ENCODE data around the gene DPYSL4.

DPYSL4 gene

DNA sequence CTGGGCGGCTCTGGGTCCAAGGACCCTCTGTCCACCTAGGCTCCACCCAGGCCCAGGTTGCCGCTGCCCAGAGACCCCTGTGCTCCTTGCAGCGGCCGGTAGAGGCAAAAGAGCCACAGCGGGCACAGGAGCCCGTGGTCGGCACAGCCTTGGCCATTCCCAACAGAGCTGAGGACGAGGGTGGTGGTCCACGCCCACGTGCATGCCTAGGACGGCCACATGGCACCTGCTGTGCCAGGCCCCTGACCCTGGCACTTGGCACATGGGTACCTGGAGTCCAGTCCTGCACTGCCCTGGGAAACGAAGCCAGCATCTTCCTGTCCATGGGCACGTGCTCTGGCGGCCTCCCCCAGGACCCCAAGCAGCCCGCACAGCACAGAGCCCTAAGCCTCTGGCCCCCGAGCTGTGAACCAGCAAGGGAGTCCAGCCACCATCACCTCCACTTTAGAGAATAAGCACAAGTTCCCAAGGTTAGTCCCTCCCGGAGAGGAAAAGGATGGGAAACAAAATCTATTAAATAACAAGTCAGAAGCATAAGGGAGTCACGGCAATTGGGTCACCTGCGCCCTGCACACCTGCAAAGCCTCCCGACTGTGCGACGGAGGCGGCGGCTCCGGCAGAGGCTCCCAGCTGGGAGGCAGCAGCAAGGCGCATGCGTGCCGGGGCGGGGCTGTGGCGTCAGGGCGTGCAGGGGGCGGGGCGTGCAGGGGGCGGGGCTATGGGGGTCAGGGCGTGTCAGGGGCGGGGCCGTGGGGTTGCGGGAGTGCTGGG lies 61.9 kb downstream of the DPYSL4 start:
- DNase-seq (ENCODE audit: extremely low spot score): peak; percentile 92
- CTCF ChIA-PET: no interaction called here
- POLR2A ChIA-PET: no interaction called here
- TF ChIP-seq, protein P1, sequence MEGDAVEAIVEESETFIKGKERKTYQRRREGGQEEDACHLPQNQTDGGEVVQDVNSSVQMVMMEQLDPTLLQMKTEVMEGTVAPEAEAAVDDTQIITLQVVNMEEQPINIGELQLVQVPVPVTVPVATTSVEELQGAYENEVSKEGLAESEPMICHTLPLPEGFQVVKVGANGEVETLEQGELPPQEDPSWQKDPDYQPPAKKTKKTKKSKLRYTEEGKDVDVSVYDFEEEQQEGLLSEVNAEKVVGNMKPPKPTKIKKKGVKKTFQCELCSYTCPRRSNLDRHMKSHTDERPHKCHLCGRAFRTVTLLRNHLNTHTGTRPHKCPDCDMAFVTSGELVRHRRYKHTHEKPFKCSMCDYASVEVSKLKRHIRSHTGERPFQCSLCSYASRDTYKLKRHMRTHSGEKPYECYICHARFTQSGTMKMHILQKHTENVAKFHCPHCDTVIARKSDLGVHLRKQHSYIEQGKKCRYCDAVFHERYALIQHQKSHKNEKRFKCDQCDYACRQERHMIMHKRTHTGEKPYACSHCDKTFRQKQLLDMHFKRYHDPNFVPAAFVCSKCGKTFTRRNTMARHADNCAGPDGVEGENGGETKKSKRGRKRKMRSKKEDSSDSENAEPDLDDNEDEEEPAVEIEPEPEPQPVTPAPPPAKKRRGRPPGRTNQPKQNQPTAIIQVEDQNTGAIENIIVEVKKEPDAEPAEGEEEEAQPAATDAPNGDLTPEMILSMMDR (IDR thresholded peaks at IDR 0.05; ENCODE audit: control extremely low read depth, extremely low read depth, low read depth, missing control alignments): no peak

DNA sequence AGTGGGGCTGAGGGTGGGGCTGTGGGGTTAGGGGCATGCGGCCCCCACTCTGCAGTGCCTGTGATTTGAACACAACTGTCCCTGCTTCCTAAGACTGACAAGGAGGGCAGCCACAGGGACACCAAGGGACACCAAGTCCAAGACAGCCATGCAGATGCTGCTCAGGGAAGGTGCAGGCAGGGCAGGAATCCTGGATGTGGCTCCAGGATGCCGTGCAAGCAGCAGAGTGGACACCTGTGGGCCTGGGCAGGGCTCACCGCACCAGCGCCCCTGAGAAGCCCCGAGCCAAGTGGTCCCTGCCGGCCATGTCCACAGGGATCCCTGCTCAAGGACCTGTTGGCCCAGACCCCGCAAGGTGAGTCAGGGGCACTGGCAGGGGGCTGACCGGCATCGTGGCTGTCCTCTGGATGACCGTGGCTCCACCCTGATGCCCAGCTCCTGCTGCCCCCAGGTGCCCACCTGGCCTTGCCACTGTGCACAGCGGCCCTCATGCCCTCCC lies 62.5 kb downstream of the DPYSL4 start:
- TF ChIP-seq, protein P1 (IDR thresholded peaks at IDR 0.05; ENCODE audit: control extremely low read depth, extremely low read depth, low read depth, missing control alignments): no peak
- DNase-seq (ENCODE audit: extremely low spot score): no peak
- POLR2A ChIA-PET: no interaction called here
- CTCF ChIA-PET: no interaction called here

DNA sequence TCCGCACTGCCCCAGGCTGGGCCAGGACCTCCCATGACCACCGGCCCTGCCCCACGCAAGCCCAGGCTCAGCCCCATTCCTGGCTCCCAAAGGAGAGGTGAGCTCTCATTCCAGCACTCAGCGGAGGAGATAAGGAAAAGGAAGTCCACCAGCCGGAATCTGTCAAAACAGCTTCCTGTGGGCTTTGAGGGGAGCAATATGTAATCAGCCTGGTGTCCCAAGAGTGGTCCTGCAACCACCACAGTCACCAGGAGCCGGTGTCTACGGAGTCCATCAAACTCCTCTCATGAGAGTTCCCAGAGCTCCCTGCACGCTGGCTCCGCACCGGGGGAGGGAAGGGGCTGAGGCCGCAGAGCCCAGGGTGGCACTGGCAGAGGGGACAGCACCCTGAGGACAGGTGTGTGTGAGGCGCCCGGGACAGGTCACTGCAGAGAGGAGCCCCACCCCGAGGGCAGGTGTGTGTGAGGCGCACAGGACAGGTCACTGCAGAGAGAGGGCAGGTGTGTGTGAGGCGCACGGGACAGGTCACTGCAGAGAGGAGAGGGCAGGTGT lies 63.2 kb downstream of the DPYSL4 start:
- DNase-seq (ENCODE audit: extremely low spot score): no peak
- CTCF ChIA-PET: no interaction called here
- POLR2A ChIA-PET: no interaction called here
- TF ChIP-seq, protein P1 (IDR thresholded peaks at IDR 0.05; ENCODE audit: control extremely low read depth, extremely low read depth, low read depth, missing control alignments): no peak

DNA sequence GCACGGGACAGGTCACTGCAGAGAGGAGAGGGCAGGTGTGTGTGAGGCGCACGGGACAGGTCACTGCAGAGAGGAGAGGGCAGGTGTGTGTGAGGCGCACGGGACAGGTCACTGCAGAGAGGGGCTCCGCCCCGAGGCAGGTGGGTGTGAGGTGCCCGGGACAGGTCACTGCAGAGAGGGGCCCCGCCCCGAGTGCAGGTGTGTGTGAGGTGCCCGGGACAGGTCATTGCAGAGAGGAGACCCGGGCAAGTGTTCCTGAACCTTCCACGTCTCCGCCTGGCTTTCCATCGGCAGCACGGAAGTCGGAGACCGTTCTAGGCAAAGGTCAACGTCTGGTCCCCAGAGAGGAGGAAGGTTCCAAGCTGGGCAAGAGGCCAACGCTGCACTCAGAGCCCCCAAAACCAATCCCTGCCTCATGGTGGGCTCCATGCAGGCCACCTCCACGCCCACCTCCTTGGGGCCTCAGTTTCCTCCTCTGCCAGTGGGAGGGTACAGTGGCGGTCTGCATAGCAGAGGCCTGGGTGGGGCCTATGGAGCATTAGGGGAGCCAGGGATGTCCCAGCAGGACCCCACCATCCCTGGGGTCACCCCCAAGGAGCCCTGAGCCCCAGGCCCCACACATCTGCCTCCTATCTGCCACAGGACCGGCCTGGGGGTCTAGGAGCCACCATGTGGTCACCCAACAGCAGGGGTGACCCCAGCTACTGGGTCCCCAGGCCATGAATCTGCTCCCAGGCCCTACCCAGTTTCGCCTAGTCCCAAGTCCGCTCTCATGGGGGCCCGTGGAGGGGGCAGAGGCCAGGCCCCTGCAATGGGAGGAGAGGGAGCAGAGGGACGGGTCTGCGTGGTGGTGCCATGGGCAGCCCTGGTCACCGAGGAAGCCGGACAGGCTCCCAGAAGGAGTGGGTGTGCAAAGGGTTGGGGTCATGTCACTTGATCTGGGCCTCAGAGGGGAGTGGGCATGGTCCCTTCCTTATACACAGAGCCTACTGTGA lies 64.0 kb downstream of the DPYSL4 start:
- TF ChIP-seq, protein P1 (IDR thresholded peaks at IDR 0.05; ENCODE audit: control extremely low read depth, extremely low read depth, low read depth, missing control alignments): no peak
- ChIA-PET POLR2A (no interaction called here), CTCF (no interaction called here)
- no peak for DNase-seq (ENCODE audit: extremely low spot score)

DNA sequence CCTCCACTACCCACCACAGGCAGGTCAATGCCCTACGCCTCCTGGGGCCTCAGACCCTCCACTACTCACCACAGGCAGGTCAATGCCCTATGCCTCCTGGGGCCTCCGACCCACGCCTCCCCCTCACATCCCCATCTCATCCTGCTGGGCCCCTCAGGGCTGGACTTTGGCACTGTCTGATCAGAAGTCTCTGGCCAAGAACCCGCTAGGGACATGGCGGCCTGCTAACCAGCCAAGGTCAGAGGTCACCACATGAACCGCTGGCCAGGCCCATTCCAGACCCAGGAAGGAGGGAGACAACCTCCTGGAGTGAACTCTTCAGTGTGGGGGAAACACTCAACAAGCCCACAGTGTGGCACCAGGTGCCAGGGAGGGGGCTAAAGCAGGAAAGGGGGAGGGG lies 65.2 kb downstream of the DPYSL4 start:
- TF ChIP-seq, protein P1 (IDR thresholded peaks at IDR 0.05; ENCODE audit: control extremely low read depth, extremely low read depth, low read depth, missing control alignments): no peak
- no peak for DNase-seq (ENCODE audit: extremely low spot score)
- CTCF ChIA-PET: no interaction called here
- POLR2A ChIA-PET: no interaction called here

DNA sequence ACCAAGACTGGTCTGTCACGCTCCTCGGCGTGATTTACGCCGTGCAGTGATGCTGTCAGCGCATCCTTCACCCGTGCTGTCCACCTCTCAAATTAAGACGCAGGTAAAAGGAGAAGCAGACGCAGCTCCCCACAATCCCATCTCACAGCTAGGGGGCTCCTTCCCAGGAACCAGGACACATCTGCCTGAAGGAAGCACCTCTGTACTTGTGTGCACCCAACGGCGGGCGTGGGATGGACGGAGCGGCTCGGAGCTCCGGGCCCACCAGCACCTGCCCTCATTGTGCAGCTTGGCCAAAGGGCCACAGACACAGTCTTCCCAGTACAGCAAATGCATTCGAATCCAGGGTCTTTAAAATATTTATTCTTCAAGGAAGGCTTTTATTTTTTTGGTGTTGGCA lies 65.7 kb downstream of the DPYSL4 start:
- TF ChIP-seq, protein P1 (IDR thresholded peaks at IDR 0.05; ENCODE audit: control extremely low read depth, extremely low read depth, low read depth, missing control alignments): no peak
- CTCF ChIA-PET: interaction anchor here (1.5 kb wide), 1 partner anchor 101 kb away, joined by 3 read pairs; no protein-coding TSS in a partner anchor
- DNase-seq (ENCODE audit: extremely low spot score): no peak
- POLR2A ChIA-PET: no interaction called here
